HG03457 (cell line): ENCODE results near the gene RILPL1.
"Not testable (repeated sequence)": the region's sequence is repeated elsewhere in the genome, so short reads cannot be mapped to it uniquely, and the experiment has no call there.

Experiments
- ATAC-seq: cut with Tn5 transposase; IDR thresholded peaks from one replicate; pipeline ENCODE4 v1.9.1; 2021; ENCODE audit warnings: moderate number of reproducible peaks; ENCODE audit not compliant: unreplicated experiment

Gene RILPL1

GRCh38 chr12:123530668-123531067 lies 2.9 kb downstream of the RILPL1 start:
- no peak for ATAC-seq

- ATAC-seq, result no peak
Observed at GRCh38 chr12:123529686-123530085, 3.8 kb downstream of the RILPL1 start.

- no peak for ATAC-seq
Observed at GRCh38 chr12:123528858-123529257, 4.7 kb downstream of the RILPL1 start.

GRCh38 chr12:123526542-123527080 lies 6.9 kb downstream of the RILPL1 start:
- ATAC-seq, result no peak

- no peak for ATAC-seq
Observed at GRCh38 chr12:123524378-123524777, 9.1 kb downstream of the RILPL1 start.

GRCh38 chr12:123523518-123523917 lies 10.0 kb downstream of the RILPL1 start:
- ATAC-seq, result no peak

- ATAC-seq, result no peak
Observed at GRCh38 chr12:123522164-123522563, 11.4 kb downstream of the RILPL1 start.

GRCh38 chr12:123520567-123521474 lies 12.7 kb downstream of the RILPL1 start:
- ATAC-seq, result no peak

GRCh38 chr12:123519141-123520001 lies 14.1 kb downstream of the RILPL1 start:
- ATAC-seq, result no peak

GRCh38 chr12:123516216-123516780 lies 17.2 kb downstream of the RILPL1 start:
- no peak for ATAC-seq

GRCh38 chr12:123514582-123515221 lies 18.8 kb downstream of the RILPL1 start:
- ATAC-seq, result not testable (repeated sequence)

GRCh38 chr12:123513805-123514204 lies 19.7 kb downstream of the RILPL1 start:
- no peak for ATAC-seq

GRCh38 chr12:123512838-123513665 lies 20.5 kb downstream of the RILPL1 start:
- no peak for ATAC-seq

GRCh38 chr12:123506843-123507236 lies 26.7 kb downstream of the RILPL1 start:
- ATAC-seq, result no peak

- ATAC-seq, result no peak
Observed at GRCh38 chr12:123506059-123506842, 27.3 kb downstream of the RILPL1 start.

- no peak for ATAC-seq
Observed at GRCh38 chr12:123502163-123502704, 31.3 kb downstream of the RILPL1 start.

- no peak for ATAC-seq
Observed at GRCh38 chr12:123499332-123499731, 34.2 kb downstream of the RILPL1 start.

- ATAC-seq, result no peak
Observed at GRCh38 chr12:123498126-123498825, 35.2 kb downstream of the RILPL1 start.
